Upper lobe of left lung (tissue), 4 donors: ENCODE measurements around the gene THAP4.

ENCODE experiments used
- POLR2AphosphoS5 ChIP-seq, 2 donors: sonication (generic); formaldehyde crosslinking; IDR thresholded peaks; one replicate each; pipeline ENCODE4 v1.5.1; 2017; ENCODE audit warnings: antibody characterized with exemption in 2 of 2
- TF ChIP-seq, protein P1 (sequence below), 6 experiments: fragments of 450-650 bp in 4 of 6; fragments of 200-600 bp in 2 of 6; sonication (generic) in 2 of 6; IDR thresholded peaks; one replicate each; pipeline ENCODE4 v1.5.1; 2016 to 2019; ENCODE audit warnings: antibody characterized with exemption in 6 of 6

DNA sequence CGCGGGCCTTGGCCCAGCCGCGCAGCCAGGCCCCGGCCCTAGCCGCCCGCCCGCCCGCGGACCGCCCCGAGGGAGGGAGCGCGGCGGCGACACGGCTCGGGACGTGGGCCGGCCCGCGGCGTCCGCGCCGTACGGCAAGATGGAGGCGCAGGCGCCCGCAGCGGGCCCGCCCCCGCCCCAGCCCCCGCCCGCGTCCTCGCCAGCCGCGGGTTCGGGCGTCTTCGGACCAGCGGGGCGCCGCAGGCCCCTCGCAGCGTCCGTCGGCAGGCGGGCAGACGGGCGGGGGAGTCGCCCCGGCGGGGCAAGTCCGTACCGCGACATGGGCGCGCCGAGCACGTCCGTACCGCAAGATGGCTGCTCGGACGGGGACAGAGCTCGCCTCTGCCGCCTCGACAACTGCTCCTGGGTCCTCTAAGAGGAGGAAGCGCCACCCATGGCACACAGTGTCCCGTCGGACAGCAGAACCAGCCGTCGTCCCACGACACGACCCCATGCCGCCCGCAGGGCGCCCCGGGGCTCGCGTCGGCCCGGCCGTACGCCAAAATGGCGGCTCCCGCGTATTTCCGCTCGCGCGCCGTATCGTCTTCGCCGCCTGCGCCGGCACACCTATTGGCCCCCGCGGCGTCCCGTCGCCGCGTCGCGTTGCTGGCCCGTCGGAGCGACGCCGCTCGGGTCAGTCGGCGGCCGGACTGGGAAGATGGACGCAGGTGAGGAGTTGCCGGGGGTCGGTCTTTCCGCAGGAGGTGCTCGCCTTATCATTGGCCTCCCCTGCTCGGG, at the start of gene THAP4, which contains the start of gene ATG4B:
- TF ChIP-seq, protein P1, sequence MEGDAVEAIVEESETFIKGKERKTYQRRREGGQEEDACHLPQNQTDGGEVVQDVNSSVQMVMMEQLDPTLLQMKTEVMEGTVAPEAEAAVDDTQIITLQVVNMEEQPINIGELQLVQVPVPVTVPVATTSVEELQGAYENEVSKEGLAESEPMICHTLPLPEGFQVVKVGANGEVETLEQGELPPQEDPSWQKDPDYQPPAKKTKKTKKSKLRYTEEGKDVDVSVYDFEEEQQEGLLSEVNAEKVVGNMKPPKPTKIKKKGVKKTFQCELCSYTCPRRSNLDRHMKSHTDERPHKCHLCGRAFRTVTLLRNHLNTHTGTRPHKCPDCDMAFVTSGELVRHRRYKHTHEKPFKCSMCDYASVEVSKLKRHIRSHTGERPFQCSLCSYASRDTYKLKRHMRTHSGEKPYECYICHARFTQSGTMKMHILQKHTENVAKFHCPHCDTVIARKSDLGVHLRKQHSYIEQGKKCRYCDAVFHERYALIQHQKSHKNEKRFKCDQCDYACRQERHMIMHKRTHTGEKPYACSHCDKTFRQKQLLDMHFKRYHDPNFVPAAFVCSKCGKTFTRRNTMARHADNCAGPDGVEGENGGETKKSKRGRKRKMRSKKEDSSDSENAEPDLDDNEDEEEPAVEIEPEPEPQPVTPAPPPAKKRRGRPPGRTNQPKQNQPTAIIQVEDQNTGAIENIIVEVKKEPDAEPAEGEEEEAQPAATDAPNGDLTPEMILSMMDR (IDR thresholded peaks at IDR 0.05): peak in 2 of 6 experiments; percentile 18 to 23
- TF ChIP-seq POLR2AphosphoS5 (IDR thresholded peaks at IDR 0.05): peak; percentile 87 to 97
